Midbrain (tissue), 1 donor: ENCODE results near the gene LPGAT1.
"Not testable (repeated sequence)": the region's sequence is repeated elsewhere in the genome, so short reads cannot be mapped to it uniquely, and the experiment has no call there.

Source experiments
- DNase-seq: peaks from one replicate; lab custom pipeline; 2025; lab: John Stamatoyannopoulos, UW

Gene LPGAT1

GRCh38 chr1:211830328-211831142 is at the start of gene LPGAT1:
TSS of gene LPGAT1 (minus strand) at chr1:211830763. CDS start at chr1:211829296, 1,467 bp downstream.
- peak; percentile 83 for DNase-seq

DNA sequence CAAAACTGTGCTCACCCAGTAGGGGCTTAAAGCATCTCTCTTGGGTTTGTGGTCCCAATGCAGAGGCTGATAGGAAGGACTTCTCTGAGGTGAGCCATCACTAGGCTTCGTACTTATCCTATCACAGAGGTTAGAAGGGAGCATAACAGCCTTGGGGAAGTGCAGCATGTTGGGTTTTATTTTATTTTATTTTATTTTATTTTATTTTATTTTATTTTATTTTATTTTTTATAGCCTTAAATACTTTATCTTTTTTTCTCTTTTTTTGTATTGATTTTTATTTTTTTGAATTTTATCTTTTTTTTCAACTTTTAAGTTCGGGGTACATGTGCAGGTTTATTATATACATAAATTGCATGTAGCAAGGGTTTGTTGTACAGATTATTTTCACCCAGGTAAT is 48.9 kb upstream of the LPGAT1 start:
- no peak for DNase-seq

GRCh38 chr1:211876851-211877590 is 46.5 kb upstream of the LPGAT1 start:
- no peak for DNase-seq

DNA sequence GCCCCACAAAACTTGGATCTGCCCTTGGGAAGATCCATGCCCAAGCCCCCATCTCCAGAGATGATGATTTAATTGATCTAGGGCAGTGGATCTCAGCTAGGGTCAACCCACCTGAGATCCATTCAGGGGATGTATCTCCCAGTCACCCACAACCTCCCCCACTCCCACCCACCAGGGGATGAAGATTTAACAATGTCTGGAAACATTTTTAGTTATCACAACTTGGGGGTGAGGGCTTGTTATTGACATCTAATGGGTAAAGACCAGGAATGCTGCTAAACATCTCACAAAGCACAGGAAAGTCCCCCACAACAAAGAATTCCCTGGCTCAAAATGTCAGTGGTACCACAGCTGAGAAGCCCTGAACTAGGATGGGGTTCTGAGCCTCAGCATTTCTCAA is 45.0 kb upstream of the LPGAT1 start:
- DNase-seq, result no peak

DNA sequence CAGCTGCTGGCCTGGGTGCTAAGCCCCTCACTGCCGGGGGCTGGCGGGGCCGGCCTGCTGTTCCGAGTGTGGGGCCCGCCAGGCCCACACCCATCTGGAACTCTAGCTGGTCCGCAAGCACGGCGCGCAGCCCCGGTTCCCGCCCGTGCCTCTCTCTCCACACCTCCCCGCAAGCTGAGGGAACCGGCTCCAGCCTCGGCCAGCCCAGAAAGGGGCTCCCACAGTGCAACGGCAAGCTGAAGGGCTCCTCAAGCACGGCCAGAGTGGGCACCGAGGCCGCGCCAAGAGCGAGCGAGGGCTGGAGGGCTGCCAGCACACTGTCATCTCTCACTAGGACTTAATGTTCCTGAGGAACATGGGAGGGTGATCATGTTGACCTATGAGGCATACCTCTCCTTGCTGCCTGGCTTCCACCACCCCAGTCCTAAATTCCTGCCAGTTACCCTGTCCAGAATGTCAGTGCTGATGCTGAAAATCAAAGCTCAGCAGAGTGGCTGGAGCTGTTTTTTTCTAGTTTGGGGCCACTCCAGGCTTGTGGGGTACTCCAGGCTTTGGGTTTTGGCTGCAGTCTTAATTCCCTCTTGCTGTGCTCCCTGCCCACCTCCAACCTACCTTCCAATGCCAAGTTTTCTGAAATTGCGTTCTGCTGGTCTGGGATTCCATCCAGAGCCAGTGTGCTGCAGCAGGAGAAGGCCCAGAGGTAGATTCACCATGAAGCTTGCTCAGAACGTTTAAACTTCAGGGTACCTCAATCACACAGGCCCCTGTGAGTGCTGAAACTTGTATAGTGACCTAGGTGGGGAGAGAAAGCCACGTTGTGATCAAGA is 44.2 kb upstream of the LPGAT1 start:
- peak; percentile 6 for DNase-seq

DNA sequence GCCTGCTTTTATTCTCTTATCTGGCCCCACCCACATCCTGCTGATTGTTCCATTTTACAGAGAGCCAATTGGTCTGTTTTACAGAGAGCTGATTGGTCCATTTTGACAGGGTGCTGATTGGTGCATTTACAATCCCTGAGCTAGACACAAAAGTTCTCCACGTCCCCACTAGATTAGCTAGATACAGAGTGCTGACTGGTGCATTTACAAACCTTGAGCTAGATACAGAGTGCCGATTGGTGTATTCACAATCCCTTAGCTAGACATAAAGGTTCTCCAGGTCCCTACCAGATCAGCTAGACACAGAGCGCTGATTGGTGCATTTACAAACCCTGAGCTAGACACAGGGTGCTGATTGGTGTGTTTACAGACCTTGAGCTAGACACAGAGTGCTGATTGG is 43.2 kb upstream of the LPGAT1 start:
- not testable (repeated sequence) for DNase-seq

DNA sequence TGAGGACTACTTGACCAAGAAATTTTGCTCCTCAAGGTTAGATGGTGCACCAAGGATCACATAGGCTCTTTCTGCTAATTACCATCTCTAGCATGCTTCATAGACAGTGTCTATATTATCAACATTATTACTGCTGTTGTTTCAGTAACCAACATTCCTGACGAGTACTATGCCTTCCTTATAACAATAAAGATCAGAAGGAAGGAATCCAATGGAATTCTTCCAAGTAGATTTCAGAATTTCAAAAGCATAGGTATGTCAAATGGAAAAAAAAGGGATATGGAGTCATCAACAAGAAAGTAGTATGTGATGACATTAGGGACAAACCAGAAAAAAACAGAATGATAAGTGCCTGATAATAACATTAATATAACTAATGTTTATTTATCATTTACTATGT is 39.6 kb upstream of the LPGAT1 start:
- no peak for DNase-seq

DNA sequence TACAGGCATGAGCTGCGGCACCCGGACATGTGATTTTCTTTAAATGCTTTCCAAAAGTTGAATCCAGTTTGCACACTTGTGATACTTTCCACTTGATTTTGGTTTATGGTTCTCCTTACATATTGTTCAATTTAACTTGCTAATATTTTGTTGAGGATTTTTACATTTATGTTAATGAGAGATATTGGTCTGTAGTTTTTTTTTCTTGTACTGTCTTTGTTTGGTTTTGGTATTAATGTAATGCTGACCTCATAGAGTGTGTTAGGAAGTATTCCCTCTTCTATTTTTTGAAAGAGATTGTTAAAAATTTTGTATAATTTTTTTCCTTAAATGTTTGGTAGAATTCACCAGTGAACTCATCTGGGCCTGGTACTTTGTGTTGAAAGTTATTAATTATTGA is 34.6 kb upstream of the LPGAT1 start:
- DNase-seq, result no peak

DNA sequence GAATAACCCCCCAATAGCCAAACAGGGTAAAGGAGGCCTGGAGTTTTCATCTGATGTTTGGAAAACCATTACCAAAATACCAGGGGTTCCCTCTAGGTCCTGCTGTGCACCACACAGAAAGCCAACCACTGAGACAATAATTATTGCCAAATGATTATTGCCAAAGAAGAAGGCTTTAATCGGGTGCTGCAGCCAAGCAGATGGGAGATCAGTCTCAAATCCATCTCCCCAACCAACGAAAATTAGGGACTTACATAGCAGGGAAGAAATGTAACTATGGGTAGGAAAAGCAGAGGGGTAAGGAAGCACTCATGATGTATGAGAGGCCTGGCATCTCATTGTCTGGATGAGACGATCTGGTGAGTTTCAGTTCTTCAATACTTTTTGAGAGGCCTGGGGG is 28.8 kb upstream of the LPGAT1 start:
- no peak for DNase-seq

DNA sequence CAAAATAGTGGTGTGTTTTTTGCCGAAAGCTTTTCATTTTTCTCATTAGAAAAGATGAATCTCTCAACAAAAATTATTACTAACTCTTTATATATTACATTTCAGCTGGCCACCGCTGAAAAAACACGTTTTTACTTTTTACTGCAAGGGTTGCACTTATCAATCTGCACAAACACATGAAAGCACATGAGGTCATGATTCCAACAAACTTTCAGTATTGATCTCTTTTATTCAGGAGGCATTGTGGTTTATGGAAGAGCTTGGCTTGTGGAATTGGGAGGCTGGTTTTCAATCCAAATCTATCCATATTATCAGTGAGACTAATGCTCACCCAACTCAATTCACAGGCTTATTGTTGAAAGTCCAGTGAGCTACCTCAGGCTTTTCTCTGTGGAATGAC is 20.6 kb upstream of the LPGAT1 start:
- DNase-seq, result no peak

- no peak for DNase-seq
Measured at GRCh38 chr1:211843507-211844298, 13.1 kb upstream of the LPGAT1 start.

DNA sequence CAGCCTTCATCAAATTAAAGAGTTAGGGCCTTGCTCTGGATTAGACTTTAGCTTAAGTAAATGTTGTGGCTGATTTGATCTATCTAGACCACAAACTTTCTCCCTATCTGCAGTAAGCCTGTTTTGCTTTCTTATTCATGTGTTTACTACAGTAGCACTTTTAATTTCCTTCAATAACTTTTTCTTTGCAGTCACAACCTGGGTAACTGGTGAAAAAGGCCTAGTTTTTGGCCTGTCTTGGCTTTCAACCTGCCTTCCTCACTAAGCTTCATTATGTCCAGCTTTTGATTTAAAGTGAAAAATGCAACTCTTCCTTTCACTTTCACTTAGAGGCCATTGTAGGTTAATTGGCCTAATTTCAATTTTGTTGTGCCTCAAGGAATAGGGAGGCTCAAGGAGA is 12.5 kb upstream of the LPGAT1 start:
- DNase-seq, result no peak

GRCh38 chr1:211842518-211842917 is 12.0 kb upstream of the LPGAT1 start:
- DNase-seq, result no peak

DNA sequence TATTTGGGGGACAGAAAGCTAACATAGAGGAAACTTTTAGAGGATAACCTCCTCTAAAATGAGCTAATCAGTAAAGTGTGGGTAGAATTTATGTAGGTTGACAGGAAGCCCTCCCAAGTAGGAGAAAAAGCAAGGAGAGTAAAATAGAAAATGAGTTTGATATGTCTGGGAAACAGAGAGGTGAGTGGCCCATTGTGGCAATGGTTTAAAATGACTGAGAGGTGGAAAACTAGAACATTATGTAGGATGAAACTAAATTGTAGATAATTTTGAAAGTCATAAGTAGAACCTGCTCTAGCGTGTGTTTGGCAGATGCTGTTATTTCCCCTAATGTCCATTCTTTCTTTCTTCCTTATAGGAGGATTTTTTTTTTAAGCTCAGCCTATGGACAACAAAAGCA is 8.5 kb upstream of the LPGAT1 start:
- no peak for DNase-seq

GRCh38 chr1:211833174-211833820 is 2.7 kb upstream of the LPGAT1 start:
- DNase-seq, result no peak

DNA sequence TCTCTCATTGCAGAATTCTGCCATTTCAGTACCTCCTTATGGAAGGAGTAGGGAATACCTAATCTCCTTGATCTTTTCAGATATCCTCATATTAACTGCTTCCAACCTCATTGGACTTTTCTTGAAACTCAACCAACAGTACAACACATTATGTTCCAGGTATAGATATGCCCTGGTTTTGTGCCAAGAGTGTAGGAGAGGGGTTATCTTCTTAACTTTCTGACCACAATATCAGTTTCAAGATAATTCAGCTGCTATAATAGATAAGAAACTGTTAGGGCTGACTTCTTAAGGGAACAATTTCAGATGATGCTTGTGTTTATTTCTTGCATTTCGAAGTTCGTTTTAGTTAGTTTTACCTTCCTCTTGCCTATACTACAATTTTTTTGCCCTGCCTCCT is 2.1 kb upstream of the LPGAT1 start:
- no peak for DNase-seq

- no peak for DNase-seq
Measured at GRCh38 chr1:211831558-211832323, 1.2 kb upstream of the LPGAT1 start.

DNA sequence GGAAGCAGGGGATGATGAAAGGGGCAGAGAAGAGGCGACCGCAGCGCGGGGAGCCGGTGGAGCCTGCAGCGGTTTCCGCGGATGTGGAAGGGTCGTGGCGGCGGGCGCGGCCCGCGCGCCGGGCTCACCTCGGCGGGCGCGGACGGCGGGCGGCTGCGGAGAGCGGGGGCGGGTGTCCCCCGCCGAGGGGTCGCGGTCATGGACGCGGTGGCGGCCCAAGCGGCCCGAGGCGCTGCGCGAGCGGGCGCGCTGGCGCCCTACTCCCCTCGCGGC is 572 bp downstream of the LPGAT1 start:
- no peak for DNase-seq

DNA sequence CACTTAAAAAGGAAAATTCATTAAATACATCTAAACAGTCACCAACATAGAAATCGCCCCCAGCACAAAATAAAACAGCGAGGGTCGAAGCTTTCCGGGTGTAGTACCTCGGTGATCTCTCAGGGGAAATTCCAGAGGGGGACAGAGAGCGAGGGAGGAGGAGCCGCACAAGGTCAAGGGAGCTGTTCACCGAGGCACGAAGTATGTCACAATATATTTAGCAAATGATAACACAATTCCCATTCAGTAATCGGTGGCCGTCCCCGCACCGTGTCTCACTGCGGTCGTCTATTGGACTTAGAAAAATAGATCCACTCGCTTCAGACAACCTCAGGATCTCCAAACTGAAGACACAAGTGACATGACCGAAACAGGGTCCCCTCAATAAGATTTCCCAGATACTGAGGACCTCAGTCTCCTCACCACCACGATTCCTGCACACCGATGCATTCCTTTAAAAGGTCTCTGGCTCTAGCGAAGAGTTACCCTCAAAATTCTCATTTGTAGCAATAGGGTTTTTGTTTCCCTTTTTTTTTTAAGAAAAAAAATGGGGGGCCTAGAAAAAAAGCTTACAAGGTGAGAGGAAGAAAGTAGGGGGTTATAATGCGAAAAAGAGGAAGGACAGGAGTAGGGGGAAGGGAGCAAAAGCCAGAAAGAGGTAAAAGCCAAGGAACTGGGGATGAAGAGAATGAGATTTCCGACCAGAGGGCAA is 1.1 kb downstream of the LPGAT1 start:
- DNase-seq, result no peak
